OCI-LY7 (cell line): ENCODE measurements around the gene TRIM71. TPM values are rescaled to one million over a fixed set of nuclear protein-coding genes. Genes with fewer than 3 reads are reported as not detected.
"Not testable (repeated sequence)": the region's sequence is repeated elsewhere in the genome, so short reads cannot be mapped to it uniquely, and the experiment has no call there.

Experiments
- BruUV-seq: library from RNA; stranded (reverse); fragments of 400-500 nt; replicated peaks from 2 replicates; lab custom pipeline; 2021; lab: Mats Ljungman, UMichigan
- CTCF ChIA-PET: fragments of 300-600 bp; sonication (Branson Sonifier 250); formaldehyde crosslinking; loops from one replicate; lab custom pipeline; 2022; ENCODE audit warnings: antibody characterized with exemption; ENCODE audit not compliant: unreplicated experiment; lab: Charles Lee
- POLR2A ChIA-PET: fragments of 300-600 bp; sonication (Branson Sonifier 250); formaldehyde crosslinking; loops from one replicate; lab custom pipeline; 2022; ENCODE audit warnings: antibody characterized with exemption; lab: Charles Lee
- DNase-seq: peaks from one replicate; pipeline ENCODE4 v3.0.0-alpha.2; 2015; ENCODE audit warnings: low spot score
- H2AFZ ChIP-seq: fragments of 200-600 bp; sonication (generic), shearing (Covaris generic); 2 replicates; pipeline ENCODE4 v1.6.1; 2014; ENCODE audit warnings: mild to moderate bottlenecking, antibody characterized with exemption, low read length, moderate library complexity
- H3K27ac ChIP-seq: fragments of 200-600 bp; sonication (generic); 2 replicates; pipeline ENCODE4 v1.5.1; 2014; ENCODE audit warnings: mixed run types, low read depth, mild to moderate bottlenecking, moderate library complexity, low read length, inconsistent platforms; ENCODE audit not compliant: poor library complexity, severe bottlenecking
- H3K36me3 ChIP-seq: fragments of 200-600 bp; sonication (generic); 2 replicates; pipeline ENCODE4 v1.6.1; 2014; ENCODE audit warnings: mild to moderate bottlenecking, antibody characterized with exemption, low read length, moderate library complexity, mixed read lengths; ENCODE audit not compliant: insufficient read depth
- H3K4me1 ChIP-seq: fragments of 200-600 bp; sonication (generic); 2 replicates; pipeline ENCODE4 v1.5.1; 2014; ENCODE audit warnings: mild to moderate bottlenecking, low read length; ENCODE audit not compliant: insufficient read depth, poor library complexity, severe bottlenecking
- H3K4me2 ChIP-seq: fragments of 200-600 bp; sonication (generic); 2 replicates; pipeline ENCODE4 v1.6.1; 2014; ENCODE audit warnings: mild to moderate bottlenecking, low read length
- H3K4me3 ChIP-seq: fragments of 200-600 bp; sonication (generic); 2 replicates; pipeline ENCODE4 v1.5.1; 2014; ENCODE audit warnings: mild to moderate bottlenecking, low read depth, low read length; ENCODE audit not compliant: poor library complexity, severe bottlenecking
- H3K79me2 ChIP-seq: fragments of 200-600 bp; sonication (generic); 2 replicates; pipeline ENCODE4 v1.6.1; 2016; ENCODE audit warnings: low read depth, mild to moderate bottlenecking, low read length, moderate library complexity, mixed read lengths; ENCODE audit not compliant: insufficient read depth
- H3K9me2 ChIP-seq: fragments of 200-600 bp; sonication (generic); 2 replicates; pipeline ENCODE4 v1.6.1; 2016; ENCODE audit warnings: mild to moderate bottlenecking, low read length, mixed read lengths; ENCODE audit not compliant: insufficient read depth
- H3K9me3 ChIP-seq: fragments of 200-600 bp; sonication (generic); 2 replicates; pipeline ENCODE4 v1.6.1; 2014; ENCODE audit warnings: mild to moderate bottlenecking, mixed run types, low read length, mixed read lengths
- H4K20me1 ChIP-seq: fragments of 200-600 bp; sonication (generic); 2 replicates; pipeline ENCODE4 v1.6.1; 2014; ENCODE audit warnings: mild to moderate bottlenecking, antibody characterized with exemption, low read length, moderate library complexity, mixed read lengths; ENCODE audit not compliant: insufficient read depth
- CTCF ChIP-seq: fragments of 200-600 bp; sonication (generic); conservative IDR thresholded peaks from 2 replicates; pipeline ENCODE4 v1.5.1; 2014; ENCODE audit warnings: mild to moderate bottlenecking, antibody characterized with exemption, low read length, moderate library complexity, mixed read lengths
- EZH2phosphoT487 ChIP-seq: fragments of 200-600 bp; sonication (generic); IDR thresholded peaks from 2 replicates; pipeline ENCODE4 v1.6.1; 2018; ENCODE audit warnings: low read depth, borderline replicate concordance, mild to moderate bottlenecking, mixed run types, antibody characterized with exemption, low read length, moderate library complexity, mixed read lengths
- intact Hi-C: fragments of 100-400 bp; cut with micrococcal nuclease; formaldehyde crosslinking; loops from one replicate; pipeline ENCODE4 v1.10.0; 2022; ENCODE audit not compliant: unreplicated experiment
- total RNA-seq, 2 experiments: library from RNA; depleted of rRNA in 1 of 2; stranded (reverse); fragments of >200 nt in 1 of 2; shearing (Covaris generic) in 1 of 2; gene quantifications; 2 replicates each; pipeline ENCODE4 v1.2.3, GENCODE V29; 2014 to 2022

TRIM71 gene
- total RNA-seq, 2 experiments from 2014 or later = not detected

GRCh38 chr3:32791833-32792232 lies 26.0 kb upstream of the TRIM71 start:
- TF ChIP-seq CTCF (no peak), EZH2phosphoT487 (no peak)
- no peak overlapping the region for H3K27ac ChIP-seq
- no peaks in the 10 kb centered on the region for H3K9me3 ChIP-seq
- H3K9me2 ChIP-seq = no peaks in the 10 kb centered on the region
- ChIA-PET CTCF (no interaction called here), POLR2A (no interaction called here)
- H3K36me3 ChIP-seq = no peaks in the 10 kb centered on the region
- no peaks in the 10 kb centered on the region for H3K4me1 ChIP-seq
- BruUV-seq = no TSS peak
- no peak overlapping the region for H2AFZ ChIP-seq
- H3K79me2 ChIP-seq = no peaks in the 10 kb centered on the region
- H3K4me3 ChIP-seq = no peak overlapping the region
- H3K4me2 ChIP-seq = no peak overlapping the region
- no peak for DNase-seq
- H4K20me1 ChIP-seq = no peaks in the 10 kb centered on the region
- intact Hi-C loops = no loop called here

- no peak overlapping the region for H3K4me2 ChIP-seq
- BruUV-seq = no TSS peak
These were observed 23.1 kb upstream of the TRIM71 start for GRCh38 chr3:32794487-32795308.

DNA sequence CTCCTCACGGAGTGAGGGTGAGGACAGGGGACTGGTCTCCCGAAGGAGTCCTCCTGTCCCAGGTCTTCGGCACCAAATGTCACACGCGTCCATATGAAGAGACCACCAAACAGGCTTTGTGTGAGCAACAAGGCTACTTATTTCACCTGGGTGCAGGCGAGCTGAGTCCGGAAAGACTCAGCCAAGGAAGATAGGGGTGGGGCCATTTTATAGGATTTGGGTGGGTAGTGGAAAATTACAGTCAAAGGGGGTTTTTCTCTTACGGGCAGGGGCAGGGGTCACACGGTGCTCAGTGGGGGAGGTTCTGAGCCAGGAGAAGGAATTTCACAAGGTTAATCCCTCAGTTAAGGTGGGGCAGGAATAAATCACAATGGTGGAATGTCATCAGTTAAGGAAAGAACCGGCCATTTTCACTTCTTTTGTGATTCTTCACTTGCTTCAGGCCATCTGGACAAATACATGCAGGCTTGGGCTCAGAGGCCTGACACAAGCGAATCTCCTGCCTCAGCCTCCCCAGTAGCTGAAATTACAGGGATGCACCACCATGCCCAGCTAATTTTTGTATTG lies 21.3 kb upstream of the TRIM71 start:
- H4K20me1 ChIP-seq, H3K4me2 ChIP-seq, CTCF ChIA-PET, H3K36me3 ChIP-seq, H3K27ac ChIP-seq, H3K4me3 ChIP-seq, H3K4me1 ChIP-seq, DNase-seq, intact Hi-C loops, H2AFZ ChIP-seq, H3K9me2 ChIP-seq, H3K79me2 ChIP-seq, BruUV-seq, POLR2A ChIA-PET, H3K9me3 ChIP-seq: not testable (repeated sequence)

More at GRCh38 chr3:32794487-32795308, 23.1 kb upstream of the TRIM71 start:
- no peak overlapping the region for H3K4me3 ChIP-seq
- no peaks in the 10 kb centered on the region for H3K79me2 ChIP-seq
- TF ChIP-seq CTCF (no peak), EZH2phosphoT487 (no peak)
- H3K4me1 ChIP-seq = no peaks in the 10 kb centered on the region
- no peaks in the 10 kb centered on the region for H3K9me2 ChIP-seq
- POLR2A ChIA-PET = interaction anchor here (0.6 kb wide), 1 partner anchor 352 kb away, joined by 3 read pairs; no protein-coding TSS in a partner anchor
- H4K20me1 ChIP-seq = no peaks in the 10 kb centered on the region
- H2AFZ ChIP-seq = no peak overlapping the region
- CTCF ChIA-PET = no interaction called here
- H3K27ac ChIP-seq = no peak overlapping the region
- intact Hi-C loops = no loop called here
- no peaks in the 10 kb centered on the region for H3K36me3 ChIP-seq
- no peak for DNase-seq
- no peaks in the 10 kb centered on the region for H3K9me3 ChIP-seq
